Natural killer cell (primary cell): ENCODE data around the gene AKR1D1. TPM values are rescaled to one million over a fixed set of nuclear protein-coding genes. Genes with fewer than 3 reads are reported as not detected.
A peak's percentile ranks its signal among the peaks of the same experiment; 100 is the strongest.

Experiments
- ATAC-seq, 3 donors: fragments of 150-1000 bp in 2 of 3; fragments of 200-7000 bp in 1 of 3; cut with Tn5 transposase; 1 replicate in 1 of 3; 2 replicates in 2 of 3; pipeline ENCODE4 v1.10.0; 2021; ENCODE audit warnings: mild to moderate bottlenecking in 2 of 3, moderate library complexity in 2 of 3
- DNase-seq, 2 donors: peaks; one replicate each; pipeline versions ENCODE4 v3.0.0 to v3.0.0-alpha.2; 2013 to 2021; ENCODE audit warnings: mixed read lengths in 1 of 2
- H3K27ac ChIP-seq: one replicate; pipeline ENCODE4 v1.5.1; 2013; ENCODE audit warnings: mild to moderate bottlenecking, low read length
- H3K27me3 ChIP-seq: one replicate; pipeline ENCODE4 v1.6.1; 2013; ENCODE audit warnings: low read length; ENCODE audit not compliant: control insufficient read depth, insufficient read depth
- H3K36me3 ChIP-seq: one replicate; pipeline ENCODE4 v1.6.1; 2013; ENCODE audit warnings: low read length; ENCODE audit not compliant: control insufficient read depth, insufficient read depth
- H3K4me1 ChIP-seq: one replicate; pipeline ENCODE4 v1.6.1; 2013; ENCODE audit warnings: low read length; ENCODE audit not compliant: control insufficient read depth, insufficient read depth
- H3K4me3 ChIP-seq: one replicate; pipeline ENCODE4 v1.5.1; 2013; ENCODE audit warnings: low read length
- H3K9me3 ChIP-seq: one replicate; pipeline ENCODE4 v1.6.1; 2013; ENCODE audit warnings: low read length; ENCODE audit not compliant: control insufficient read depth, insufficient read depth
- H3K27ac Mint-ChIP-seq, 2 donors: one replicate each; pipeline ENCODE4 v1.8.0; 2022; ENCODE audit warnings: mild to moderate bottlenecking in 2 of 2, mixed read lengths in 2 of 2, moderate library complexity in 1 of 2
- H3K27me3 Mint-ChIP-seq, 2 donors: one replicate each; pipeline ENCODE4 v1.8.0; 2022; ENCODE audit warnings: low read depth in 2 of 2, mixed read lengths in 2 of 2
- H3K36me3 Mint-ChIP-seq: one replicate; pipeline ENCODE4 v1.8.0; 2022; ENCODE audit warnings: mixed read lengths
- H3K4me1 Mint-ChIP-seq, 2 donors: one replicate each; pipeline ENCODE4 v1.8.0; 2022; ENCODE audit warnings: mixed read lengths in 2 of 2
- H3K4me3 Mint-ChIP-seq: one replicate; pipeline ENCODE4 v1.8.0; 2022; ENCODE audit warnings: mild to moderate bottlenecking, moderate library complexity, mixed read lengths
- H3K9me3 Mint-ChIP-seq, 2 donors: one replicate each; pipeline ENCODE4 v1.8.0; 2022; ENCODE audit warnings: mixed read lengths in 2 of 2
- WGBS: methylation state at CpG from one replicate; pipeline ENCODE4 v1.1.7; 2013; ENCODE audit warnings: missing lambda C conversion rate; ENCODE audit not compliant: insufficient coverage; 5-methylcytosine and 5-hydroxymethylcytosine counted together
- intact Hi-C: fragments of 100-400 bp; cut with micrococcal nuclease; formaldehyde crosslinking; loops from one replicate; pipeline ENCODE4 v1.14.2; 2022
- total RNA-seq, 4 donors: library from RNA; stranded (reverse); fragments of 120-200 nt in 1 of 4; gene quantifications; one replicate each; pipeline versions ENCODE4 v1.2.3 to v1.2.4, GENCODE V29; 2013 to 2022
- TF ChIP-seq, protein P1 (sequence below): fragments of 200-600 bp; IDR thresholded peaks from one replicate; pipeline ENCODE4 v1.8.0; 2022; ENCODE audit warnings: antibody characterized with exemption

Gene AKR1D1
- total RNA-seq, 3 donors from 2014 or later (not counting 1 experiment from before 2014, with no cell fraction given) = not detected

DNA sequence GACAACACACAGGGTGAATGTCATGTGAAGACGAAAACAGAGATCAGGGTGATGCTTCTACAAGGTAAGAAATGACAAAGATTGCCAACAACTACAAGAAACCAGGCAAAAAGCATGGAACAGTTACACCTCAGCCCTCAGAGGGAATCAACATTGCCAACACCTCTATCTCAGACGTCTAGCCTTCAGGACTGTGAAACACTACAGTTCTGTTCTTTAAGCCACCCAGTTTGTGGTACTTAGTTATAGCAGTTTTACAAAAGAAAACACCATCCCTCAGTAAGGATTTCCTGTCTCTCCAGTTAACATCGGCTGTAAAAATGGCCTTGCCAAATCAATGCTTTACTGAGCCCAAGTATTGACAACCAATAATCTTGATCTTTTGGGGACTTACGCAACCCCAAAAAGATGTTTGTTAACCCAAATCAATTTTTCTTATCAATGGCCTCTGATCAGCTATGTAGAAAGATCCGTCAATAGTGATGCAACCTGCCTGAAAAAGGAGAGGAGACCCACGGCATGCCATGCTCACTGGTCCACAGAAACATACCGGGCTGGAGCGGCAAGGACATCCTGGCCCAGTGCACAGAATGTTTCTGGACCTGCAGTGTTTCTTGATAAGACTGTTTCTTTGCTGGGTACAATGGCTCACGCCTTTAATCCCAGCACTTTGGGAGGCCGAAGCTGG, 44.0 kb downstream of the AKR1D1 start:
- no peak overlapping the region for H3K4me3 Mint-ChIP-seq

DNA sequence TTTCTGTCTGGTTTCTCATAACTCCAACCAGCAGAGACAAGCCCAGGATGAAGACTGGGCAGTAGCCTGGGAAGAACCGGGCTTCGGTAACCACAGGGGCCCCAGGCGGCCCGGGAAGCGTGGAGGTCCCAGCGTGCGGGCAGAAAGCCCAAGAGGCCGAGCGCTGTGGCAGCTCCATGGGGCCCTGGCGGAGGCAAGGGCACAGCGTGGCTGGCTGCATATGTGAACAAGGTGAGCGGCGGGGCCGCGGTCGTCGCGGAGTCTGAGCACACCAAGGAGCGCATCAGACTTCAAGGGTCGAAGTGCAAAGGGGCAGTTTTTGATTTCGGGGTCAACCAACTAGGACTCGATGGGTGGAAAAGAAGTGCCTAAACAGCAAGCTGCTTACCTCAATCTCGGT, 45.9 kb downstream of the AKR1D1 start:
- Mint-ChIP-seq H3K27ac (no peak overlapping the region), H3K9me3 (no peaks in the 10 kb centered on the region), H3K36me3 (no peaks in the 10 kb centered on the region), H3K27me3 (no peaks in the 10 kb centered on the region), H3K4me1 (no peaks in the 10 kb centered on the region), H3K4me3 (no peak overlapping the region)
- intact Hi-C loops = no loop called here
- DNase-seq (no peak), ATAC-seq (no peak)
- TF ChIP-seq, protein P1, sequence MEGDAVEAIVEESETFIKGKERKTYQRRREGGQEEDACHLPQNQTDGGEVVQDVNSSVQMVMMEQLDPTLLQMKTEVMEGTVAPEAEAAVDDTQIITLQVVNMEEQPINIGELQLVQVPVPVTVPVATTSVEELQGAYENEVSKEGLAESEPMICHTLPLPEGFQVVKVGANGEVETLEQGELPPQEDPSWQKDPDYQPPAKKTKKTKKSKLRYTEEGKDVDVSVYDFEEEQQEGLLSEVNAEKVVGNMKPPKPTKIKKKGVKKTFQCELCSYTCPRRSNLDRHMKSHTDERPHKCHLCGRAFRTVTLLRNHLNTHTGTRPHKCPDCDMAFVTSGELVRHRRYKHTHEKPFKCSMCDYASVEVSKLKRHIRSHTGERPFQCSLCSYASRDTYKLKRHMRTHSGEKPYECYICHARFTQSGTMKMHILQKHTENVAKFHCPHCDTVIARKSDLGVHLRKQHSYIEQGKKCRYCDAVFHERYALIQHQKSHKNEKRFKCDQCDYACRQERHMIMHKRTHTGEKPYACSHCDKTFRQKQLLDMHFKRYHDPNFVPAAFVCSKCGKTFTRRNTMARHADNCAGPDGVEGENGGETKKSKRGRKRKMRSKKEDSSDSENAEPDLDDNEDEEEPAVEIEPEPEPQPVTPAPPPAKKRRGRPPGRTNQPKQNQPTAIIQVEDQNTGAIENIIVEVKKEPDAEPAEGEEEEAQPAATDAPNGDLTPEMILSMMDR = no peak
- H3K9me3 ChIP-seq = no peaks in the 10 kb centered on the region
- H3K27ac ChIP-seq = no peak overlapping the region
- no peak overlapping the region for H3K4me3 ChIP-seq
- H3K36me3 ChIP-seq = no peaks in the 10 kb centered on the region
- no peaks in the 10 kb centered on the region for H3K27me3 ChIP-seq
- WGBS = 95% methylated on average over 23 of the region's 23 CpGs
- no peaks in the 10 kb centered on the region for H3K4me1 ChIP-seq

More for the DNA sequence above, 44.0 kb downstream of the AKR1D1 start:
- no peak overlapping the region for H3K27ac ChIP-seq
- ATAC-seq (no peak), DNase-seq (no peak)
- H3K9me3 Mint-ChIP-seq = no peaks in the 10 kb centered on the region
- H3K27me3 Mint-ChIP-seq = peaks cover 4 to 5% of the 10 kb centered on the region in 2 donors
- TF ChIP-seq, protein P1 = no peak
- H3K36me3 Mint-ChIP-seq = no peaks in the 10 kb centered on the region
- no peaks in the 10 kb centered on the region for H3K4me1 Mint-ChIP-seq
- no peaks in the 10 kb centered on the region for H3K9me3 ChIP-seq
- WGBS = 89% methylated on average over 9 of the region's 10 CpGs
- no peaks in the 10 kb centered on the region for H3K36me3 ChIP-seq
- H3K27me3 ChIP-seq = no peaks in the 10 kb centered on the region
- no peaks in the 10 kb centered on the region for H3K4me1 ChIP-seq
- intact Hi-C loops = no loop called here
- H3K4me3 ChIP-seq = no peak overlapping the region
- H3K27ac Mint-ChIP-seq = no peak overlapping the region

DNA sequence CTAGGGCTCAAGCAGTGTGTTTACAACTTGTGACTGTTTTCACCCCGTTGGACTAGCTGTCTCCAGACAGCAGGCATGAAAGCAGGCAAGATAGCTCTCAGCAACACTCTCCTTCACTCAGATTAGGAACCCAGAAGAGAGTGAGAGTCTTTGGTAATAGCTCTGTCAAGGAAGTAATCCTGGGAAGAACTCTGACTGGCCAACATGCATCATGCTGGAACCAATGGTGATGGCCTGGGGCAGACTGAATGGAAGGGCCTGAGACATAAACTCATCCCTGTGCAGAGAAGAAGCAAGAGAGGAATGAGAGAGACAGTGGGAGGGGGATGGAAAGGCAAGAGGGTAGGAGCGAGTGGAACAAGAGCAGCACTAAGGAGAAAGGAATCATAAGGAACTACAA, 48.9 kb downstream of the AKR1D1 start:
- no peak overlapping the region for H3K27ac Mint-ChIP-seq
- H3K4me1 Mint-ChIP-seq = no peaks in the 10 kb centered on the region
- ATAC-seq (no peak), DNase-seq (no peak)
- Histone ChIP-seq H3K9me3 (no peaks in the 10 kb centered on the region), H3K4me3 (no peak overlapping the region), H3K36me3 (no peaks in the 10 kb centered on the region), H3K4me1 (no peaks in the 10 kb centered on the region), H3K27ac (no peak overlapping the region), H3K27me3 (no peaks in the 10 kb centered on the region)
- no peaks in the 10 kb centered on the region for H3K36me3 Mint-ChIP-seq
- TF ChIP-seq, protein P1 = no peak
- no peak overlapping the region for H3K4me3 Mint-ChIP-seq
- 92% methylated on average over 2 of the region's 2 CpGs for WGBS
- no peaks in the 10 kb centered on the region for H3K9me3 Mint-ChIP-seq
- intact Hi-C loops = no loop called here
- no peaks in the 10 kb centered on the region for H3K27me3 Mint-ChIP-seq

DNA sequence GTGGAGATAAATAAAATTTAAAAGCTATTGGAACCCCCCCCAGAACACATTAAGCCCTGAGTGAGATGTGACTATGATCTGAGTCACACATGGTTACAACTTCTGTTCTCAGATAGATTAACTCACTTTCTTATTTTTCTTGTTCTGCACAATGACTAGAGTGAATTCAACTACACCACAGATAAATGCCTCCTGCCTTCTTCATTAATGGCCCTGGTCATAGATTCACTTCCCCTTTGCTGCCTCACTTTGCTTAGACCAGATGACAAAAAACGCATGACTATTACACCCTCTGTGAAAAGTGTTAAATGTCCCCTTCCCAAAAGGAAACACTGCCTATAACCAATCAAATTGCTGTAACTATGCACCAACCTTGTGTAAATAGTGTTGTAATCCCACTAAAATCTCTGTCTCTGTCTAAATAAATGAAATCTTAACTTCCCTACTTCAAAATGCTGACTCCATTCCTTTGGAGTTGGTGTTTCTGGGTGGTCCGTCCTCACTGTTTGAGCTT, 49.4 kb downstream of the AKR1D1 start:
- no peak overlapping the region for H3K4me3 ChIP-seq
- no peaks in the 10 kb centered on the region for H3K27me3 ChIP-seq
- no peaks in the 10 kb centered on the region for H3K36me3 ChIP-seq
- DNase-seq = no peak
- Mint-ChIP-seq H3K27me3 (no peaks in the 10 kb centered on the region), H3K36me3 (no peaks in the 10 kb centered on the region), H3K27ac (no peak overlapping the region), H3K4me3 (no peak overlapping the region), H3K4me1 (no peaks in the 10 kb centered on the region), H3K9me3 (no peaks in the 10 kb centered on the region)
- no peak overlapping the region for H3K27ac ChIP-seq
- H3K4me1 ChIP-seq = no peaks in the 10 kb centered on the region
- no peaks in the 10 kb centered on the region for H3K9me3 ChIP-seq
- intact Hi-C loops = no loop called here
- WGBS = 78% methylated on average over 1 of the region's 2 CpGs
- TF ChIP-seq, protein P1 = no peak
- peak in 1 of 3 donors; percentile 38 for ATAC-seq
